DMS153 treated with DMSO at 0.1 percent for 48 hours (cell line): ENCODE data around the gene MGMT.

Experiments
- DNase-seq: peaks from one replicate; lab custom pipeline; 2025; ENCODE audit not compliant: unreplicated experiment; lab: John Stamatoyannopoulos, UW

MGMT gene

DNA sequence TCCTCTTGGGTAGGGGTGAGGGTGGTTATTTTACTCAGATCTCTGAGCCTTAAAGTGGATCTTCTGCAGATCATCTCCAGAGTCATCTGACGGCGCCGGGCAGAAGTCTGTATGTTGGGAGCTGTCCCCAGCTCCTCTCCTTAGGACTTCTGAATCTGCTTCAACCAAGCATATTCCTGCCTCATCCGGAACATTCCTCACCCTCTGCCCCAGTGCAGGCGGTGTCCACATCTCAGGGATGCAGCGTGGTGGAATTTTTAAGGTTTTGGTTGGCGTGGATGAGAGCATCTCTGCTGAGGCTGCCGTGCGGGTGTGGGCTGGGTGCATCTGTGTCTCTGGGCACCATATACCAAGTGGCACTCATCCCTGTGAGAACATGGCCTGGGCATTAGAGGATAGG is 148.3 kb downstream of the MGMT start:
- DNase-seq, result no peak

DNA sequence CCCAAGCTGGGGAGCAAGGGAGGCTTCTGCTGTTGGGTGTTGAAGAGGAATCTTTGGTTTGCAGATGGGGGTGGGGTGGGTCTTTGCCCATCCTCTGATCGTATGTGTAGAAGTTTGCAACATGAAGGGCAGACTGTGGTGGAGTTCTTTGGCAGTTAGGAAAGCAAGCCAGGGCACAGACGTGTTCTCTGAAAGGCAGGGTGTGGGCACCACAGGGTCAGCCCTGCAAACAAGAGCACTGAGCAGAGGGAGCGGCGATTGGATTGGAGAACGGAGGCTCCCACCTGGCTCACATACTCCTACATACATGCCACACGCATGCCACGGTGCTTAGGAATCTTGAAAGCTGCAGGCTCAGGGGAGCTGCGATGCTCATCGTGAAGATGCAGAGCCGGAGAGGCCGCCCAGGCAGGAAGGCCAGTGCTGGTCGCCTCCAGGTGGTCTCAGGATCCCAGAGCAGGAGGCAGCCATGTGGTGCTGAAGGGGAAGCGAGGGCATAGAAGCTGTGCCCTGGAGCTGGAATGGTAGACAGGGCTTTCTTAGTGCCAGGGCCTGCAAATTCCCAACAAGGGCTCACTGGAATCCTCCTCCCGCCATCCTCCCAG is 149.0 kb downstream of the MGMT start:
- no peak for DNase-seq

DNA sequence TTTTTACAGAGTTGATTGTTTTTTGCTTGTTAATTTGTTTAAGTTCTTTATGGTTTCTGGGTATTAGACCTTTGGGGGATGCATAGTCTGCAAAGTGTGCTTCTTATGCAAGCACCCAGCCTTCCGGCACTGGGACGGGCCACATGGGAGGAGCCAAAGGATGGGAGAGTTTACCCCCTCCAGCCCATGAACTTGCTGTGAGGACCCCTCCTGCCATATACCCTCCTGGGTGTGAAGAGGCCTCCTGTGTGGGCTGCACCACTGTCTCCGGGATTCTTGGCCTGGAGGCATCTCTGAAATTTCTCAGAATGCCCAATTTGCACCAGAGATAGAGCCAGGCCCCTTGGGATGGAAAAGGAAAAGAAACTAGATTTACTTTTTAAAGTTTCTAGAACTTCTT is 150.7 kb downstream of the MGMT start:
- no peak for DNase-seq

DNA sequence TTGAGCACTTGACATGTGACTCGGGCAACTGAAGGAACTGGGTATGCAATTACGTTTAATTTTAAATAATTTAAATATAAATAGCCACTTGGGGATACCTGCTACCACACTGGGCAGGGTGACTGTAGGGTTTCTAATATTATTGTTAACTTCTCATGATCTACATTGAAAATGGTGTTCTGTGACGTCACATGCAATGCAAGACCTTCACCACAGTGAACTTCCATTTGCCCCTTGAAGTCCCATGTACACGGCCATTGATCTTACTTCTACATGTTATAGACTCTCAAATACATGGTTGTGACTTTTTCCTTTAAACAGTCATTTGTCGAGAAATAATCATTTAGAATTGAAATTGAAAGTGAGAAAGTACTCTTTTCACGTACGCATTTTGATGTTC is 154.0 kb downstream of the MGMT start:
- no peak for DNase-seq

DNA sequence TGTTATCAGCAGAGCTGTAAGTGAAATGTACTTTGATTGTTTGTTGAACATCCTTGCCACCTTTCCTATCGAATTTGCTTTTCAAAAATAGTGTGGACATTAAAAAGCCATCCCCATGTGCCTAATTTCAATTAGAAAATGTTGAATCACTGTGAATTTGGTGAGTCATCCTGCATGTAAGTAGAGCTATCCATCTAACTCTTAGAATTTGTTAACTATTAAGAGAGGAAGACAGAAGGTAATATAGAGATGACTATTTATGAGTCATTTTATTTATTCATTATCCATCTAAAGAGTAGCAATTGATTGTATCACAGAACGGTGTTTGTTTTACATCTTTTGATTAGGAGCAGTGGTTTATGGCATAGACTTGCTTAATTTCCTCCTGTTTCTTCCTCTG is 154.7 kb downstream of the MGMT start:
- no peak for DNase-seq

DNA sequence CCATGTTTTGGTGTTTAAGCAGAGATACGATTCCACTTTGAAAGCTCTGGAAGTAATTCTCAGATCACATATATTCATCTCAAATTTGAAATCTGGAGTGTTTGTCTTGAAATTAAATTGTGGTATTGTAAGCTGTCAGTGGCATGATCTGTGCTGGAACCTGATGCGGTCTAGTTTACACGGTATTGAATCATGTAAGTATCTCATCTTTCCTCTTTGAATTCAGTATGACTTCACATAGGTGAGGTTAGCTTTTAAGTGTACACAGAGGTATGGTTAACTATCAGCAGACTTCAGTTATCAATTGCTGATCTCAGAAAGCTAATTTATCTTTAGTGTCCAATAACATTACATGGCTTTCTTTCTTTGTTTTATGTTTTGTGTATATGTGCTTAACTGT is 155.2 kb downstream of the MGMT start:
- no peak for DNase-seq

DNA sequence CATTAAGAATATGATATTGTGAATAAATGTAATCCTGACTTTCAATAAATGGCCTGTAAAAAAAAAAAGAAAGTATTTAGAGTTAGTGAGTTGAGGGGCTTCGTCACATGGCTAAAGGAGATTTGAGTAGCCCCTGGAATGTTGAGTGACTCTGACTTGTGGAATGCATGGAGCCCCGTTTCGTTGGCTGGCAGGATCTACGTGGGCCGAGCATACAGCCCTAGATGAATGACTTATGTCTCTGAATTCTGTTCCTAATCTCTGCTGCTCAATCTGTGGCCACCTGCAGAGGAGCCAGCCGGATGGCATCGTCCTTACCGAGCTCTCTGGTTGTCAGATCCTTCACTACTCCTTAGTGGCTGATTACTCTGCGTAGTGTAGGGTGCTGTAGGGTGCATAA is 155.7 kb downstream of the MGMT start:
- no peak for DNase-seq

DNA sequence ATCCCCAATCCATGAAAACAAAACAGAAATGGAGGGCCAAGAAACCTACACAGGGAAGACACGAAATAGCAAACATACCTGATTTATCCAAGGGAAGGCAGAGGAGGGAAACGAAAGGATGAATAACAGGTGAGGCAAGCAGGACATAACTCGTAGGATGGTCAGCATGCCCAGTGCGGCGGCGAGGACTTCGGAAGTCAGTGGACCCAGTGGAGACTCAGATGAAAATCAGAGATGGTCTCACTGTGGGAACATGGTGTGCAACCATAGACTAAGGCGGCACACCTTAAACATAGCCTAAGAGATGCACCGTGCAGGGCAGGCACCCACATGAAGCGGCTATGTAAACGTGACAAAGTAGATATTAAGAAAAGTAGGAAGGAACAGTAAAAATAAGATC is 157.5 kb downstream of the MGMT start:
- no peak for DNase-seq

DNA sequence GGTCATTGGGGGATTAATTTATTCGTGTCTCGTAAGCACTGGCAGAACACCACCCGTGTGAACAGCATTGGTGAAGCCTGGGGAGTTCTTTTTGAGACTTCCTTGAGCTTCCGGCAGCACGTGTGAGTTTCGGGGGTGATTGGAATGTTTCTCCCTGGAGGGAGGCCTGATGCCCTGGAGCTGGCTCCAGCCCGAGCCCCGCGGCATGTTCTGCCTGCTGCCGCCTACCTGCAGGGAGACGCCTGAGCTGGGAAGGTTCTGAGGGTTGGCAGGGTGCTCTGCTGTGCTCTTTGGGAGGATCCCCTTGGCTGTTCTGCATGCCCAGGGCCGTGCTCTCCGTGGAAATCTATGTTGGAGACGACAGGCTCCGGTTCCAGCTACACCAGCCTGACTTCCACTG is 159.3 kb downstream of the MGMT start:
- DNase-seq, result no peak

DNA sequence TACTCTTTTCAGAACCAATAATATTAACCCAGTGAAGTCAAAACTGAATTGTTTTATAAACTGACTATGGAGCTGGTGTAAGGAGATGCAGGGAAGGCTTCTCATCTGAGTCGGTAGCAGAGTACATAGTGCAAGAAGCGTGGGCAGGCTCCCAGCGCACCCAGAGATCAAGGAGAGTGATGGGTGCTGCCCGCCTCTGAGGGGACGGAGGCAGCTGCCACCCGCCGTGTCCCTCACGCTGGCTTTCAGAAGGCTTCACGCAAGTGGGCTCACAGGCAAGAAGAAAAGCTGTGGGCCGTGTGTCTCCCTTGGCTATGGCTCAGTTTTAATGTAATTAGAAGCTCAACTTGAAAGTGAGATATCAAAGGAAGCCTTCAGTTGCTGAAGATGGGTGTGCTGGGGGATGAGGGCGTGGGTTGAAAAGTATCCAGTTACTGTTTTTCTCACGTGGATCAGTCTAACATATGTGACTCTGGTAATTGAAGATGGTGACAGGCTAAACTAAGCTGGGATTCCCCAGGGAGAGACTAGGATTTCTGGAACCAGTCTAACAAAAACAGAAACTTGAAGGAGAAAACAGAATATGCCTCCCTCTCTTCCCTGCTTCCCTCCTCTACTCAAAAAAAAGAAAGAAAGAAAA is 159.9 kb downstream of the MGMT start:
- no peak for DNase-seq

DNA sequence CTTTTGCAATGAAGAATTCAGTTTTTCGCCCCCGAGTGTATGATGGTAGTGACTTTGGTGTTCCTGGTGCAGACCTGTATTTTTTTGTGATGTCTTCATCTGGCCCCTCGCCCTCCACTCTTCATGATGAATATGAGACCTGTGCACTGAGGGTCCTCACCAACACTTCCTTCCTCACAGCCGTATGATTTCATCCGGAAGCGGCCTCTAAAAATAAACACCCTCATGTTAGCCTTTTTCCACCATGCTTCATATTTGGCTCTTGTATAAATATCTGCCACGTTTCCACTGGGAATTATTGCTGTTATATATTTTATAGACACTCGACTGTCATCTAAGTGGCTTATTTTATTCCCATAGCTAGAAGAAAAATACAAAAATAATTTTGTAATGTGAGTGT is 160.4 kb downstream of the MGMT start:
- DNase-seq, result no peak

DNA sequence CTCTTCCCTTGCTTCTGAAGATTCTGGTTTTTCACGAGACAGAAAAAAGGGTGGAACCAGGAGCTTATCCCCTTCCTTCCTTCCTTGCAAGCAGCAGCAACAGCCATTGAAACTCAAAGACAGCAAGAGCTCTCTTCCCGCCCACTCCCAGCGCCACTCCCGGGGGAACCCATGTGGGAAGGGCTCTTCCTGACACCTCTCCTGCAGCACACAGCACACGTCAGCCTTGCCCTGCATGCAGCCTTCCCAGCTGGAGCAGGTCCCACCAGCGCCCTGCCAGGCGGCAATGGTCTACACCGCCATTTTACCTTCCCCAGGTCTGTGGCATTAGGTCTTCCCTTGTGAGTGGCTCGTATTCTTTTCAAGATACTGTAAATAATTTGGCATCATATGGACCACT is 161.8 kb downstream of the MGMT start:
- DNase-seq, result no peak

DNA sequence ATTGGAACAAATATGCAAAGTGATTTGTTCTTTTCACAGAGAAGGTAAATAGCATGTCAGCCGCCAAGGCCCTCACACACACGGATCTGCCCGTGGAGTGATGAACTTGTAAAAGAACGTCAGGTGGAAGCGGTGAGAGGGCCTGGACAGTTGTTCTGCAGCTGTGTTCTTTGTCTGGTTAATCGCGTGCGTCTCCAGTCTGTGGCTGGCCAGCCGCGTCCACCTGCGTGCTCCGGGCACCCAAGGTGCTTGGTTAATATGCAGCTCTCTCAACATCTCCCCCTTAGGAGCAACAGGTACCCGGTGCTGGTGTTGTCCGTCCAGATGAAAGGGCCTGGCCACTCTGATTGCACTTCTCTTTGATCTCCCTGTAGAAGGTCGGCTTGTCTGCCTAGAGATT is 162.9 kb downstream of the MGMT start:
- no peak for DNase-seq

DNA sequence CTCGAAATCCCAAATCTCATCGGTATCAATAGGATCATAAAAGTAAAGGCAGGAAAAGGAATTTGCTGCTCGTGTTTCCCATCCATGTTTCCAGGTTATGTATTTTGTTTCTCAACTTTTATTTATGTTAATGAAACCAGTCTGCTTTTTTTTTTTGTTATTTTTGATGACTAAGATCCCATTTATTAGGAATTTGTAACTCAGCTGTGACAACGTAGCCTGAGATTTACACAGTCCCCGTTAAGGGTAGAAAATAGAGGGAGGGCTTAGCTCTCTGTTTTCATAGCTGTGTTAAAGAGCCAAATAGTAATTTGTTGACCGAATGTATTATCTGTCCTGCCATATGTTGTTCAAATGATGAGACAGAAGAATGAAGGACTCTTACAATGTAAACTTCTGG is 164.0 kb downstream of the MGMT start:
- no peak for DNase-seq

DNA sequence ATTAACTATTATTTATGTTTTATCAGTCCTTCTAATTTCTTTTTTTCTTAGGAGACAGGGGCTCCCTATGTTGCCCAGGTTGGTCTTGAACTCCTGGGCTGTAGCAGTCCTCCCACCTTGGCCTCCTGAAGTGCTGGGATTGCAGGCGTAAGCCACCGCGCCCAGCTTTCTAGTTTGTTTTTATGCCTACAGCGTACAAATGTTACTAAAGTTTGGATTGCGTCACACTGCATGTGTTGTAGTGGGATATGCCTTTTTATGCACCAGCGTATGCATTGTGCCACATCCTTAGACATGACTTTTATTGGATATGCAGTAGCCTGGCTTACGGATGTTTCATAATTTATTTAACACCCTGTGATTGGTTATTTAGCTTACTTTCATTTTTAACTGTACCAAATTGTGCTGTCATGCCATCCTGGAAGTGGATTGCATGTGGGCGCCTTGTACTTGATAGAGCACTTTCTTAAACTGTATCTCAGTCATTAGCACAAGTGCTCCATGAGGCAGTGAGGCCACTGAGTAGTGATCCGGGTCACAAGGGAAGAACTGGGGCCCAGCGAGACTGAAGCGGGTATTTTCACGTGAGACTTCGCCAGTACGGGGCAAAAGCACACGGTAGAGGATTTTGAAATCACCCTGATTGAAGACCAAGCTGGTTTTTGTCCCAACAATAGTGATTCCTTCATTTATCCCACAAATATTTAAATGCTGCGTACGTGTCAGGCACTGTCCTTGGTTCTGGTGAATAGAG is 165.0 kb downstream of the MGMT start:
- DNase-seq, result no peak

DNA sequence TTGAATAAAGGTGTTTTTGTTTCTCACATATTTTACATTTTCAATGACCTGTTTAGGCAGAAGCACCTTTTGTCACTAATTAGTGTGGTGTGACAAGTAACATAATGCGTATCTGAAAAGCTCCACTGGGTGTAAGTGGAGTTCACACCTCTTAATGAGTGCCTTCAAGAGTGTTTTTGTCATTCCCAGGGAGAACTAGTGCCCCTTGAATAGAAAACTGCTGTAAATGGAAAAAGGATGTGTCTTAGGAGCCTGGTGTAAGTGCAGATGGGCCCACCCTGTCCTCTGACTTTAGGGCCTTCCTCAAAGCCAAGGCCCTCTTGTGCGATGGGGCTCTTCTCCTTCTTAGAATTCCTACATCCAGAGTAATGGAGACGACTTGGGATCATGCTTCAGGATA is 170.0 kb downstream of the MGMT start:
- no peak for DNase-seq

DNA sequence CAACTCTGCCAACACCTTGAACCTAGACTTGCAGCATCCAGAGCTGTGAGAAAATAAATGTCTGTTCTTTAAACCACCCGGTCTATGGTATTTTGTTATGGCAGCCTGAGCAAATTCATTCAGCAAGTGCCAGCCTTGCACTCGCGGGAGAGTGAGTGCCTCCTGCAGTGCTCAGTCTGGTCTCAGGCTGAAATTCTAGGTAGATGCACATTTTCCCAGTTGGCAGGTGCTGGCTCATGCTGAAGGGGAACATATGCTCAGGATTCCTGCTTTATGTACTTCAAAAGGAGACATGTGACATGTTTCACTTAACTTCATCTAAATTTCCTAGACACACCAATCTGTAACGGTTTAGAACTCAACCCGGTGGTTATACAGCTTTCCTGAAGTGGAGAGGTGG is 170.8 kb downstream of the MGMT start:
- no peak for DNase-seq

DNA sequence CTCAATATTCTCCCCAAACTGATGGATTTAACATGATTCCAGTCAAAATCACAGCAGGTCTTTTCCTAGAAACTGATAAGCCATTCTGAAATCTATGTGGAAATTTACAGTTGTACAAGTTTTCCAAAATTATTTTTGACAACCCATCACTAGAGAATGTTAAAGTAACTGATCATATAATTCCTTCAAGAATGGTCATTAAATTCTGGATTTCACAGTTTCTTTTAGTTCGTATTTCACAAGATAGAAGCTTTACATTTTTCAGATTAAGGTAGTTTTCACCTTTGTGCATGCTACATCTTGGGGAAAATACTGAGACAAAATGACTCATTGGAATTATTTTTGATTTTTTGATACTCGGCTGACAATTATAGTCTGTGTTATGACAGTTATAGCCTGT is 174.3 kb downstream of the MGMT start:
- no peak for DNase-seq

DNA sequence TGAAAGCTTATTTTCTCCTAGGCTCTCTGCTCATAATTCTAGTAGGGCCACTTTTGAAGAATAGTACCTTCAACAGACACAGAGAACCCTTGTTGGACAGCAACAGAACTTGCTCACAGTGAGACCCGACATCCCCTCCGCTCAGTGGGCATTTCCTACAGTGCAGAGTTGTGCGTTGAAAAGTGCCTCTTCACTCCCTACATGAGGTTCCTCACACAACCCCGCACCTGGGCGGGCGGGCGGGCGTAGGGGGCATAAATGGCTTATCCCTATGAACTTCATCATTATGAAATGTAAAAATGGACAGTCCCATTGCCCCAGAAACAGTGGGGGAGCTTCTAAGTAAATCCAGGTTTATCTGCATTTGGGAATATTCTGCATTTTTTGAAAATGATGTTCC is 174.9 kb downstream of the MGMT start:
- DNase-seq, result no peak

DNA sequence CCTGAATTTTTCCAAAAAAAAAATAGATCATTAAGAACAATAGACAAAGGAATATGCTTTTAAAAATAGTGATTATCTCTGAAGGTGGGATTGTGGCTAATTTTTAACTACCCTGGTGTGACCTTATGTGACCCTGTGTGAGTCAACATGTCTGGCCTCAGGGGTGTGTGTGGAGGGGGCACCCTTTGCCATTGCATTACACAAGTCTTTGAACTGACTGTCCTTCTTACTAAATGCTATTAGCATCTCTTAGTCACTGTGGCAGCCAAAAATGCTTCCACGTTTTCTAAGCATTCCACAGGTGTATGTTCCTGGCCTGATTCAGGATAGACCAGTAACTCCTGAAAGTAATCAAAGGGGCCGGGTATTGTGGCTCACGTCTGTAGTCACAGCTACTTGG is 175.4 kb downstream of the MGMT start:
- no peak for DNase-seq

DNA sequence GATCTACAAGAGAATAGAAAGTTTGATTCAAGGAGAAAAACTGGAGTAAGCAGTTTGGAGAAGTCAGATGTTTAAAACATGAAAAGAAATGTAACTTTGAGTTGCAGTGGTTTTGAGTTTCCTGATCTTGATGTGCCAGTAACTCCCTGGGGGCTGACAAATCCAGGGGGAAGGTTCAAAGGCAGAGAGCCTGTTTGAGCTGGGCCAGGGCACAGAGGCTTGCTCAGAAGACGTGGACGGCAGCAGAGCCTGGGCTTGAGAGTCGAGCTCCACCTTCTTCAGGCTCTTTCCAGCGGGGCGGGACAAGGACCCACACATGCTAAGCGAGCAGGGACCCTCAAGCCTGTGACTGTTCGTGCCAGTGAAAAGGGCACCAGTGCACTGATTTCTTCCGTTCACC is 176.2 kb downstream of the MGMT start:
- no peak for DNase-seq

DNA sequence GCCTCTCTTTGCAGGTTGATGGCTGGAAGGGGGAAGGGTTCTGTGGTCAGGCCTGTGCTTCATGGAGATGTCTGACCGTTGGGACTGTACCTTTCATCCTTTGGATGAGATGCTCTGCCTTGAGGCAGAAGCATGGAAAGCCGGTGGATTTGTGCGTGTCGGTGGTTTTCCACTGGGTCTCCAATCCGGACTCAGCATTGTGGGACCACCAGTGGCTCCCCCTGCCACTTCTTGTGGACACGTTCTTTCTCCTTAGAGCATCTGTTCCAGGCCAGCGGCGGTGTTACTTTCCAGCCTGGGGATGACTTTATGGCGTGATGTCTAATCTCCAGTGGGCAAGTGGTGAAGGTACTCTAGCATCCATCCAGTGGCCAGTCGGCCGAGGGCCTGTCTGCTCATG is 178.4 kb downstream of the MGMT start:
- no peak for DNase-seq

DNA sequence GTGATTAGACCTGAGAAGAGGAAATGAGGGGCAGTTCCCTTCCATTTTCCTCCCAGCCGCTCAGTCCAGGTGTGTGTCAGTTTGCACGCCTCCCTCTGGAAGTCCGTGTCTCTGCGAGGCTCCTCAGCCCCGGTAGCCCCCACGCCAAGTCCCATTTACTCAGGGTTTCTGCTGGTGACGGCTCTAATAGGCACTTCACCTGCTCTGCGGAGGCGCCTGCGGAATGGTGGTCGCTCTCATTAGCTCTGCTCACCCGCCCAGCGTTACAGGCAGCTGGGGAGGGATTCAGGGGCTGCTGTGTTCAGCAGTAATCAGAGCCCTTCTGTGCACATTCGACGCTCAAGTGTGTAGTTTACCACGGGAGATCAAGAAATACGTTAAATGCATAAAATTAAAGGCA is 179.9 kb downstream of the MGMT start:
- no peak for DNase-seq
